HuH-7.5 (cell line): ENCODE data around the gene GRSF1.
"Not testable (repeated sequence)": the region's sequence is repeated elsewhere in the genome, so short reads cannot be mapped to it uniquely, and the experiment has no call there.

Experiments
- DNase-seq: peaks from one replicate; pipeline ENCODE4 v3.0.0; 2011; ENCODE audit warnings: low spot score

The GRSF1 gene, protein sequence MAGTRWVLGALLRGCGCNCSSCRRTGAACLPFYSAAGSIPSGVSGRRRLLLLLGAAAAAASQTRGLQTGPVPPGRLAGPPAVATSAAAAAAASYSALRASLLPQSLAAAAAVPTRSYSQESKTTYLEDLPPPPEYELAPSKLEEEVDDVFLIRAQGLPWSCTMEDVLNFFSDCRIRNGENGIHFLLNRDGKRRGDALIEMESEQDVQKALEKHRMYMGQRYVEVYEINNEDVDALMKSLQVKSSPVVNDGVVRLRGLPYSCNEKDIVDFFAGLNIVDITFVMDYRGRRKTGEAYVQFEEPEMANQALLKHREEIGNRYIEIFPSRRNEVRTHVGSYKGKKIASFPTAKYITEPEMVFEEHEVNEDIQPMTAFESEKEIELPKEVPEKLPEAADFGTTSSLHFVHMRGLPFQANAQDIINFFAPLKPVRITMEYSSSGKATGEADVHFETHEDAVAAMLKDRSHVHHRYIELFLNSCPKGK

DNA sequence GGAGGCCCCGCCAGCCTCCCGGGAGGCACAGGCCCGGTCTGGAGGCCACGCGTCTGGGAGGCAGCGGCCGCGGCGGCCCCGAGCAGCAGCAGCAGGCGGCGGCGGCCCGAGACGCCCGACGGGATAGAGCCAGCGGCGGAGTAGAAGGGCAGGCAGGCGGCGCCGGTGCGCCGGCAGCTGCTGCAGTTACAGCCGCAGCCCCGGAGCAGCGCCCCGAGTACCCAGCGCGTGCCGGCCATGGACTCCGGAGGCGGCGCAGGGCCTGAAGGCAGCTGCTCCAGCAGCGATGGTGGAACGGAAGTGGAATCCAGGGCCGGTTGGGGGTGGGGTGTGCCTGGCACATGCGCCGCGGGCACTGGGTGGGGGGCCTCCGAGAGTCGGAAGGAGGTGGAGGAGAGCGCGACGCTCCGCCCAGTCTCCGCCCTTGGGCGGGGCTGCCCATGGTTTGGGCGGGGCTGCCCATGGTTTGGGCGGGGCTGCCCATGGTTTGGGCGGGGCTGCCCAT lies at the start of gene GRSF1:
Gene GRSF1, minus strand, starts transcription at position 302 of the 505 bp plus-strand sequence. Its CDS starts 63 bp downstream, at position 239.
- DNase-seq = peak; percentile 70

DNA sequence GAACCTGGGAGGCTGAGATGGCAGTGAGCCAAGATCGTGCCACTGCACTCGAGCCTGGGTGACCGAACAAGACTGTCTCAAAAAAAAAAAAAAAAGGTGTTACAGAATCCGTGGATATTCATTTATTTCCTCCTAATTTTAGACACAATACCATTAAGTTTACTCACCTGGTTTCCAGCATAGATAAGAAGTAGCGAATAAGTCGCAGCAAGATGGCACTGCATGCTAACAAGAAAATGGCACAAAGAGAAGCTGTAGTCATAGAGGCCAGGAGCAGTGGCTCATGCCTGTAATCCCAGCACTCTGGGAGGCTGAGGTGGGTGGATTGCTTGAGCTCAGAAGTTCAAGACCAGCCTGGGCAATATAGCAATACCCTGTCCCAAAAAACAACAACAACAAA lies 45.5 kb upstream of the GRSF1 start:
- no peak for DNase-seq

DNA sequence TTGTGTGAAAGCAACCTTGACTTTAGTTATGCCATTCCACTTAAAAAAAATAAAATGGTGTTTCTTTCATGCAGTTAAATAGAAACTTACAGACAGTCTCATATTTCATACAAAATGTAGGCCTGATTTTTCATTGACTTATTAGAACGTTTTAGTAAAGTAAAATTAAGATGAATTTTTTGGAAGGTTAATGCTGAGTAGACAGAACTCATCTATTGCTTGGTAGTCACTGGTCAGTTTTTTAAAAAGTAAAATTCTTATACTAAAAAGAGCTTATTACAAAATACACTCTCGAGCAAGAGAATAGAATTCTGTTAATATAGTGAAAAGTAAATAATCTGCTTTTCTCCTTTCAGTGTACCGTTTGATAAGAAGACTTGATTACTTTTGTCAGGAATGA lies 41.0 kb upstream of the GRSF1 start:
- DNase-seq = no peak

DNA sequence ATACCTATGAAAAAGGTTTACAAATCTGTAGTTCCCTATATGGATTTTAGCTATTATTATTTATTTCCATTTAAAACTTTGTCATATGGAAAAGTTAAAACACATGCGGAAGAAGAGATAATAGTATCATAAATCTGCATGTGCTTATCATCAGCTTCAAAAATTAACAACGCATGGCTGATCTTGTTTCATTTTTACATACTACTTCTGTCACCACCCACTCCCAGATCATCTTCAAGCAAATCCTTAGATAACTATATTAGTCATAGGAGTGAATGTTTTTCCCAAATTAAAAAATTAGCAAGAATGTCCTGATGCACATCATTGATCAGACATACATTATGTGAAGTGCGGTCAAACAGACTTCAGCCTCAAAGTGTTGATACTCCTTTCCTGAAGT lies 37.9 kb upstream of the GRSF1 start:
- no peak for DNase-seq

DNA sequence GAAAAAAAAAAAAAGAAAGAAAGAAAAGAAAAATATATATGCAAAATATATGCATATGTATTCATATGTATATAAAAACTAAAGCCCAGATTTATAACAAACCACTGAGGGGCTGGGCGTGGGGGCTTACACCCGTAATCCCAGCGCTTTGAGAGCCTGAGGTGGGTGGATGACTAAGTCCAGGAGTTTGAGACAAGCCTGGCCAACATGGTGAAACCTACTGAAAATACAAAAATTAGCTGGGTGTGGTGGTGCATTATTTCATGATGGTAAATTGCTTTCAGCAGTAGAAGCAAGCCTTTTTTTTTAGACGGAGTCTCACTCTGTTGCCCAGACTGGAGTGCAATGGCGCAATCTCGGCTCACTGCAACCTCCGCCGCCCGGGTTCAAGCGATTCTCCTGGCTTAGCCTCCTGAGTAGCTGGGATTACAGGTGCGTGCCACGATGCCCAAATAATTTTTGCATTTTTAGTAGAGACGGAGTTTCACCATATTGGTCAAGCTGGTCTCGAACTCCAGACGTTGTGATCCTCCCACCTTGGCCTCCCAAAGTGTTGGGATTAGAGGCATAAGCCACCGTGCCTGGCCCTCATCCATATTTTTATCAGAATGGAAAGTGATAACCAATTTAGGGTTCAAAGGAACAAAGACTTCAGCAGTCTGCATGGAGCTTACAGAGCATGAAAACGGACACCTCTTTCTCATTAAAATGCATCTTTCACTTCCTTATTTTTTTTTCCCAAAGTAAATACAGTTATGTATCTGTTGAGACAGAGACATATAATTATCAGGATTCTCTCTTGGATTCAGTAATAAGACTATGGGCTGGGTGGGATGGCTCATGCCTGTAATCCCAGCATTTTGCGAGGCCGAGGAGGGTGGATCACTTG lies 34.8 kb upstream of the GRSF1 start:
- DNase-seq = no peak

DNA sequence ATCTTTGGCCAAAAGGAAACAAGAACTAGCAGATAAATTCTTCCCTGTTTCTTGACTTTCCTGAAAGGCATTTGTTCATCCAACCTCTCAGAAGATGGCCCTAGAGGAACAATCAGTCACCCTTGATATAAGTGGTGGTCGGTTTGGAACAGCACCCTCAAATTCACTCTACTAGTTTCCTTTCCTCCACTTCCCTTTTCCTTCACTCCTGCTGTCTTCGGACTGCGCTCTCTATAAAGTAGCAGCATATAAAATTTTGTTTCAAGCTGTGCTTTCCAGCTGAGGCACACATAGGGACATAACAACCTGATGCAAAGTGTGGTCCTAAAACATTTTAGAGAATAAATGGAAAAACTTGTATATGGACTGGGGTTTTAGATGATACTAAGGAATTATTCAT lies 33.5 kb upstream of the GRSF1 start:
- DNase-seq = no peak

DNA sequence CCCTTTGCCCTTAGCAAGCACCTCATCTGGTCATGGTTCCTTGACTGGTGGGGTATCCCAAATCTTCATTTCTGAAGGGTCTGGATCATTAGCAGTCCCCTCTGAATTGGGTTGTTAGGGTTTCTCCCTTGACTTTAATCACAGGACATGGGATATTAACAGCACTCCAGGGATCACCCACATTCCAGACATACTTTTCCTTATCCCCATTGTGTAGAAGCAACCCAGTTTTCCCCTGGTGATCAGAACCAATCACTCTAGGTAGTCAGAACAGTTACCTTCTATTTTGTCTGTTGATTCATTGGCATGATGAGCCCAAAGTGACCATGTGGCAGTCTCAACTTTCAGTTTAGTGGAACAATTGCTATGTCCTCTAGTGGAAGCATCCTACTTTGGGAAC lies 29.1 kb upstream of the GRSF1 start:
- DNase-seq = no peak

DNA sequence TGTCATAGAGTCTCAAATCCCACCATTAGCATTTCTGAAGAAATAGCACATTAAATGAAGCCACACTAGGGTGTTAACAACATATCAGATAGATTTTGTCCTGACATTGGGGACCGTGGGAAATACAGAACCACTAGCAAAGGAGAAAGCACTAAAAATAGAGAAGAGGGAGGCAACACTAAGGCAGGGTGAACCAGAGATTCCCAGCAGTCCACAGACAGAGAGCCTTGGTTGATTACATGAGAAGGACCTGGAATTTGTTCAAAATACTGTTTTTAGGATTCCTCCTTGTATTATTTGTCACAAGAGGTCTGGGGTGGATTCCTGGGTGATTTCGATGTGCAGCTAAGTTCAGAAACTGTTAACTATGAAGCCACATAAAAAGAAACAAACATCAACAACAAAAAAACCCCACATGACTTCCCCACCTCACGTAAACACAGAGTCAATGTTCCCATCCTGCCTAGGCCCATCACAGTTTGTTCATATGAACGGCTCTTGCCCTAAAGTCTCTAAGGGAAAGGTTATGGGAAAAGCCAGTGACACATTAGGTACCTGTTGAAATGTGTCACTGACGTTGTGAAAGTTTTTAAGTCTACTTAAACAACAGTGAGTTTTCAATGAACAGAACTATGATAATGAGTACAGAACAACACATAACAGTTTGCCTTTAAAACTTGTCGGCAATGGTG lies 23.6 kb upstream of the GRSF1 start:
- DNase-seq = no peak

DNA sequence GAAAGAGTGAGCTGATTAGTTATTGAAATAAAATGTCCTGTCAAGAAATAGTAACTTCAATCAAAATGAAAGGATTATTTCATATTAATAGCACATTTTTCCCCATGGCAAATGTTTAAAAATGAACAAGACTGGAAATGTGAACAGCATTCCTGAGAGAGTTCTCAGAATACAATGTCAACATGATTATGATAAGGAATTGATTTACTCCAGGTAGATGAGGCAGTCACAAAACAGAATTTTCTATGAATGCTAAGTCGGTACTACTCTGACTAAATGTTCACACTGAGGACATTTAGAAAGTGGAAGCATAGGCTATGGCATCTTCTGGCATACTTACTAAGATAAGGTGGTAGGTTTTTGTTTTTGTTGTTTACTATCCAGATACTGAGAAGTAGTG lies 19.4 kb upstream of the GRSF1 start:
- DNase-seq = no peak

DNA sequence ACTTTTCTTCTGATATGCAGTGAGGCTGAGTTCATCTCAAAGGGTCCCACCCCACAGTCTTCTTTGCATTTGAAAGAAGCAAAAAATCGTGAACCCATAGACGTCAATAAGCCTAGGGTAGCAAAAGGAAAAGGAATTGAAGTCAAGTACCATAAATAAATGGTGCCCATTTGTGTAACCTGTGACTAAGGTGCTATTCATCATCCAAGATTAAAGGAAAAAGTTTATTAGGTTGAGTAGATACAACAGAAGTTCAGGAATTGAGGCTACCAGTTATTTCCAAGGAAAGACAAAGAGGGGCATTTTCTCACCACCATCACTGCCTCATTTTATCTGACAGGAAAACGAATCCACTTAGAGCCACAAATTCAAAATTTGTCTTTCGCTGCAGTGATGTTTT lies 18.8 kb upstream of the GRSF1 start:
- DNase-seq = no peak

DNA sequence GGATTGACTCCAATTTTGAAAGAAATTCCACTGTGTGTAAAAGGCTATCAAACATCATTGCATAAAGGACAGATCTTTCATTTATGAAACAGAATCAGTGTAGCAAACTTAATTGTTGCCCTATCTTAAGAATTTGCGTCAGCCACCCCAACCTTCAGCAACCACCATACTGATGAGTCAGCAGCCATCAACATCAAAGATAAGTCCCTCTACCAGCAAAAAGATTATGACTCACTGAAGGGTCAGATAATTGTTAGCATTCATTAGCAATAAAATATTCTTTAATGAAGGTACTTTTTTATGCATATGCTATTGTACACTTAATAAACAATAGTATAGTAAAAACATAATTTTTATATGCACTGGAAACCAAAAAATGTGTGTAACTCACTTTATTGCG lies 15.8 kb upstream of the GRSF1 start:
- no peak for DNase-seq

DNA sequence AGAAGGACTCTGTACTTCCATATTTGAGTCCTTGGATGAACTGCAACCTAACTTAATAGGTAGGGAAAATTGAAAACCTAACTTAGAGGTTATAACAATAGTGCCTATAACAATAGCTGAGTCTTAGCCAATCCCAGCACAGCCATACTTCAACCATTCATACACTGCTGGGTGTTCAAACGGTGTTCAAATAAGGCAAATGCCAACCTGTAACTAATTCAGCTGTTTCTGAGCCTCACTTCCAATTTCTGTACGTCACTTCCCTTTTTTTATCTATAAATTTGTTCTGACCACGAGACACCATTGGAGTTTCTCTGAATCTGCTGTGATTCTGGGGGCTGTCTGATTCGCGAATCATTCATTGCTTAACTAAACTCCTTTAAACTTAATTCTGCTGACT lies 9.6 kb upstream of the GRSF1 start:
- DNase-seq = no peak

DNA sequence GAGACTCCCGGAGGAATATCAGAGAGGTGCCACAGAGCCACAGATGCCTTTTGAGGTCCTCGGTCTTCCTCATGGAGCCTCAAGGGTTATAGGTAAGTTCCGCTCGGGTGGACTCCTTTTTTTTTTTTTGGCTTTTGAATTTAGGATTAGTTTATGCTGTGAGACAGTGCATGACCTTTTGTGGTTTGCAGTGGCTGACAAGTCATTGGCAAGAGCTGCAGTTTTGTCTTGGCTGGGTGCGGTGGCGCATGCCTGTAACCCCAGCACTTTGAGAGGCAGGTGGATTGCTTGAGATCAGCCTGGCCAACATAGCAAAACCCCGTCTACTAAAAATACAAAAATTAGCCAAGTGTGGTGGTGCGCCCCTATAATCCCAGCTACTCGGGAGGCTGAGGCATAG lies 4.5 kb upstream of the GRSF1 start:
- no peak for DNase-seq

DNA sequence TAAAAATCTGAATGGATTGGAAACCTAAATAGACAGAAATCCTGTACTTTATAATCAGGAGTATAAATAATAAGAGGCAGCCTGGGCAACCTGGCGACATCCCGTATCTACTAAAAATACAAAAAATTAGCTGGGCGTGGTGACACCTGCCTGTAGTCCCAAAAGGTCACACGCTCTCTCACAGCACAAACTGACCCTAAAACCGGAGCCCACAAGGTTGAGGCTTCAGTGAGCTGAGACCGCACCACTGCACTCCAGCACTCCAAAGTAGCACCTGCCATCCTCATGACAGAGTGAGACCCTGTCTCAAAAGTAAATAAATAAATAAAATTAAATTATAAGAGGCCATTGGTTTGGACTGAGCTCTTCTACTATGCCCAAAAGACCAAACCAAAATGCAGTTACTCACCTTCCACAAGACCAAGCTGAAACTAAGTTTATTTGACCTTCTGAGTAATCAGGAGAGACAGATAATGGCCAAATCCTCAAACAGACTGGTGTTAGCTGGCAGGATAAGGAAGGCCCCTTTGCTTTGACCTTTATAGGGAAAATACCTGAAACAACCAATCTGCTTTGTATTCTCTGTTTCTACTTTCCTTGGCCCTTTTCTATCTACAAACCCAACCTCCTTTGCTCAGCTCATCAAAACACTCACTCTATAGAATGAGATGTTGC lies 3.2 kb upstream of the GRSF1 start:
- no peak for DNase-seq

DNA sequence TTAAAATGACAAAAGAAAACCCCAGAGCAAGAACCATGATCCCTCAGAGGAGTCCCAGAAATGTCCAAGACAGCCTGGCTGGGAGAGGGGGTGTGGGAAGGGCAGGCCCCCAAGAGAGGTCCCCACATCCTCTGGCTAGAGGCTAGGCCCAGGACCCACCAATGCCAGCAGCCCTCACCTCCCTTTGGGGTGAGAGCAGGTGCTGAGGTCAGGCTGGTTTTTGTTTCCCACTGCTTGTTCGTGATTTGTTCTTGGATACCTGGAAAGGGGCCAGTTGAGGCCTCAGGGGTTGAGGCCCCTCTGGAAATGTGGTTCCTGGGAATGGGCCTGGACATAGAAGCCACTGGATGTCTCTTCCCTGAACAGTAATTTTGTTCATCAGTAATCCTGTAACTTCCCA lies 2.3 kb upstream of the GRSF1 start:
- DNase-seq = no peak

DNA sequence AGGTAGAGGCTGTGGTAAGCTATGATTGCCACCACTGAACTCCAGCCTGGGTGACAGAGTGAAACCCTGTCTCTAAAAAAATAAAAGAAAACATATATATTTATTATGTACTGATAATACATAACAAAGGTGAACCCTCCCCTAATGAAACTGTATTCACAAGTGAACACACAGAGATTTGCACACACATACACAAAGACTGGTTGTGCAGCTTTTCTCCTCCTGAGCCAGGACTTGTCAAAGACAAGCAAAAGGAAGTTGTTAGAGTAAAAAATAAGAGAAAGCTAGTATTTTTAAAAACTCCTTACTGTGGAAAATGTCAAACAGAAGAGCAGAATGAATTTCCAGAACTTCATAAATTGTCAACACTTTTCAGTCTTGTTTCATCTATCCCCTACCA lies 1.5 kb upstream of the GRSF1 start:
- no peak for DNase-seq

DNA sequence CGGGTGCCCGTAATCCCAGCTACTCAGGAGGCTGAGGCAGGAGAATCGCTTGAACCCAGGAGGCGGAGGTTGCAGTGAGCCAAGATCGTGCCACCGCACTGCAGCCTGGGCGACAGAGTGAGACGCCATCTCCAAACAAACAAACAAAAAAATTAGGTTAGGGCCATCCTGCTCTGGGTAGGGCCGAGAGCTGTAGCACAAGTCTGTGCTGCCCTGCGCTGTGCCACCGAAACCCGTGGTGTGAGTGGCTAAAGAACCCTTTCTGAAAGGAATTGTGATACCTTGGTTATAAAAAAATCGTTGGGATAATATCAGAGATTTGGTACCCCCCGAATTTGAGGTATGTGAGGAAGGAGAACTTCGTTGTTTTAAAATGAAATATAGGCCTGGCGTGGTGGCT lies 941 bp upstream of the GRSF1 start:
- not testable (repeated sequence) for DNase-seq

DNA sequence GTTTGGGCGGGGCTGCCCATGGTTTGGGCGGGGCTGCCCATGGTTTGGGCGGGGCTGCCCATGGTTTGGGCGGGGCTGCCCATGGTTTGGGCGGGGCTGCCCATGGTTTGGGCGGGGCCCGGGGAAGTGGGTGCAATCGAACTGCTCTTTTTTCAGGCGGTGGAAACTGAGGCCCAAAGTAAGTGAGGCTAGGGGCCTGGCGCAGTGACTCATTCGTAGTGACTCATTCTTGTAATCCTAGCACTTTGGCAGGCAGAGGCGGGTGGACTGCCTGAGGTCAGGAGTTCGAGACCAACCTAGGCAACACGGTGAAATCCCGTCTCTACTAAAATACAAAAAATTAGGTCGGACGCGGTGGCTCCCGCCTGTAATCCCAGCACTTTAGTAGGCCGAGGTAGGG lies 447 bp upstream of the GRSF1 start:
- DNase-seq = not testable (repeated sequence)

DNA sequence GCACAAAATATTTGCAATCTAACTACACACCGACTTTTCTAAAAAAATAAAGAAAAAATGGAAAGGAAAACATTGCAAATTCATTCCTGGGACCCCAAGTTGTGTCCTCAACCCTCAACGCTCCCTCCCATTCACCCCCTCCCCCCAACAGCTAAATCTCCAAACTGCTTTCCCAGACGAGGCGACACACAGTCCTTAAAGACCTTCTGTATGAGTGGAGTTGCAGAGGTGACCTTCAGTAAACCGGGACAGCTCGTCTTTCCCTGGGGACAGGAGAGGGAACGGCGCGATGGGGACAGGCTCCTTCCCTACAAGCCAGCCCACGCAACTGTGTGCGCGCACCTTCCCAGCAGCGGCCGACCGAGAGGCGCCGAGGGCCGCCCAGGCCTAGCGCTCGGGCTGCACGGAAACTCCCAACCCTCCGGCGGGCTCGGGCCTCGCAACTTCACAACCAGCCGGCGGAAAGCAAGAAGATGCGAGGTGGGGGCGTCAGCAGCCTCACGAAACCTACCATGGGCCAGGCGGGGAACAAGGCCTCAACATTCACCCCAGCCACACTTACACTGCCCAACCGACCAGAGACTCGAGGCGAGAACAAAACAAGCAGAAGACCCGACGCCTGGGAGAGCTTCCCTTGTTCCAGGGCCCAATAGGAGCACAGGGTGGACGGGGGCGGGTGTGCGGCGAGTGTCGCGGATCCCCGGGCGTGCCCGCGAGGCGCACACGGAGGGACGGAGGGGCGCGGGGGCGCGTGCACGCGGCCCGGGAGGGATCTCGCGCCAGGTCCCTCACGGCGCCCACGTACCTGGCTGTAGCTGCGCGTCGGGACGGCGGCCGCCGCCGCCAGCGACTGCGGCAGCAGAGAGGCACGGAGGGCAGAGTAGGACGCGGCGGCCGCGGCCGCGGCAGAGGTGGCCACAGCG lies 763 bp downstream of the GRSF1 start:
- DNase-seq = peak; percentile 52

DNA sequence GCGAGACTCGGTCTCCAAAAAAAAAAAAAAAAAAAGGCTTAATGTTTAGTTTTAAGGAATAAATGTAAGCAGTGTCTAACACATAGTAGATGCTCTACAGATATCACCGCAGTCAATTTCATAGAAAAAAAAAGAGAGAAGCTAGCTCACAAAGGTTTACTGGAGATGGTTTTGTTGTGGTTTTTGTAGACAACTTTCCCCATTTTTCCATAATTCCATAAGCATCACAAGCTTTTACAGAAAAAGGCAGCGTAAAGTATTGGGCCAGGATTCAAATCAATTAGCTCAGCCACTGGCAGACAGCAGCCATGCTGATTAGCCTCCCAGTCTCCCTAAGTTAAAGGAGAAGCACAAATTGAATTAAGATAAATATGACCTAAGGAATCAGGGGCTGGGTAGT lies 1.5 kb downstream of the GRSF1 start:
- DNase-seq = no peak

DNA sequence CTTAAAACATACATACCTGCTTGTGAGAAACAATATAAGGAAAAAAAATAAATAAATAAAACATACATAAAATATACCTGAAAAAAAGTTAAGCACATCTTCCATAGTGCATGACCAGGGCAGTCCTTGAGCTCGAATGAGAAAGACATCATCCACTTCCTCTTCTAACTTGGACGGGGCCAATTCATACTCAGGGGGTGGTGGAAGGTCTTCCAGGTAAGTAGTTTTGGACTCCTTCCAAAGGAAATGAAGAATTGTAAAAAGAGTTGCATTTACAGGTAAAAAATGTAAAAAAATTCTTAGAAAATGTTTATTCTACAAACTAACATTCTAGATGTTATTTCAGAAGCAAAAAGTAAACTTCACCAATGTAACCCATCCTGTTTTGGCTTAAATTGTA lies 3.6 kb downstream of the GRSF1 start:
- no peak for DNase-seq
